SK-N-SH treated with all-trans-retinoic acid at 6 μM for 48 hours (cell line): Measurements from ENCODE around the gene WDTC1.
"Not testable (repeated sequence)": the region's sequence is repeated elsewhere in the genome, so short reads cannot be mapped to it uniquely, and the experiment has no call there.

ENCODE experiments used
- ATAC-seq: fragments of 200-7000 bp; cut with Tn5 transposase; 3 replicates; pipeline ENCODE4 v1.9.1; 2020; ENCODE audit warnings: mild to moderate bottlenecking, moderate library complexity
- ARNTL ChIP-seq: fragments of 450-650 bp; formaldehyde crosslinking; IDR thresholded peaks from 2 replicates; pipeline ENCODE4 v1.5.0; 2020; ENCODE audit warnings: low read depth, mild to moderate bottlenecking, moderate library complexity, borderline replicate concordance
- CSDC2 ChIP-seq: fragments of 250-450 bp; sonication (Bioruptor Pico); IDR thresholded peaks from 2 replicates; pipeline ENCODE4 v1.5.0; 2020; ENCODE audit warnings: mild to moderate bottlenecking, moderate library complexity
- ESRRG ChIP-seq: fragments of 250-450 bp; sonication (Bioruptor Pico); IDR thresholded peaks from 2 replicates; pipeline ENCODE4 v1.6.1; 2021; ENCODE audit warnings: mild to moderate bottlenecking
- ISL1 ChIP-seq: fragments of 250-450 bp; sonication (Bioruptor Pico); IDR thresholded peaks from 2 replicates; pipeline ENCODE4 v2.1.2; 2022; ENCODE audit warnings: mild to moderate bottlenecking, moderate library complexity
- OSR1 ChIP-seq: fragments of 250-450 bp; sonication (Bioruptor Pico); IDR thresholded peaks from 2 replicates; pipeline ENCODE4 v1.8.0; 2022; ENCODE audit warnings: moderate library complexity, mild to moderate bottlenecking, inconsistent platforms
- PPARA ChIP-seq: fragments of 250-450 bp; sonication (Bioruptor Pico); IDR thresholded peaks from 2 replicates; pipeline ENCODE4 v1.5.0; 2020; ENCODE audit warnings: mild to moderate bottlenecking, borderline replicate concordance
- RARB ChIP-seq: fragments of 250-450 bp; sonication (Bioruptor Pico); IDR thresholded peaks from 2 replicates; pipeline ENCODE4 v1.8.0; 2021; ENCODE audit warnings: mild to moderate bottlenecking, moderate library complexity
- TCF4 ChIP-seq: fragments of 250-450 bp; sonication (Bioruptor Pico); IDR thresholded peaks from 2 replicates; pipeline ENCODE4 v1.8.0; 2021; ENCODE audit warnings: mild to moderate bottlenecking, moderate library complexity, borderline replicate concordance
- TOX ChIP-seq: fragments of 250-450 bp; sonication (Bioruptor Pico); IDR thresholded peaks from 2 replicates; pipeline ENCODE4 v1.8.0; 2021; ENCODE audit warnings: mild to moderate bottlenecking, moderate library complexity, borderline replicate concordance
- ZFP30 ChIP-seq: fragments of 450-650 bp; formaldehyde crosslinking; IDR thresholded peaks from 2 replicates; pipeline ENCODE4 v1.5.0; 2022; ENCODE audit warnings: mild to moderate bottlenecking, moderate library complexity
- ZNF8 ChIP-seq: fragments of 450-650 bp; formaldehyde crosslinking; IDR thresholded peaks from 2 replicates; pipeline ENCODE4 v1.5.0; 2020; ENCODE audit warnings: mild to moderate bottlenecking, moderate library complexity
- TF ChIP-seq, protein P1 (sequence below): fragments of 250-450 bp; sonication (Bioruptor Pico); IDR thresholded peaks from 2 replicates; pipeline ENCODE4 v1.5.1; 2021; ENCODE audit warnings: mild to moderate bottlenecking, moderate library complexity
- TF ChIP-seq, protein P2 (sequence below): fragments of 250-450 bp; sonication (Bioruptor Pico); IDR thresholded peaks from 2 replicates; pipeline ENCODE4 v1.8.0; 2020; ENCODE audit warnings: mild to moderate bottlenecking, moderate library complexity, borderline replicate concordance
- TF ChIP-seq, protein P3 (sequence below): fragments of 250-450 bp; sonication (Bioruptor Pico); IDR thresholded peaks from 2 replicates; pipeline ENCODE4 v1.5.0; 2020; ENCODE audit warnings: mild to moderate bottlenecking, moderate library complexity
- TF ChIP-seq, protein P4 (sequence below): fragments of 250-450 bp; sonication (Bioruptor Pico); IDR thresholded peaks from 2 replicates; pipeline ENCODE4 v1.8.0; 2021; ENCODE audit warnings: low read depth, mild to moderate bottlenecking, moderate library complexity, borderline replicate concordance
- TF ChIP-seq, protein P5 (sequence below): fragments of 250-450 bp; sonication (Bioruptor Pico); IDR thresholded peaks from 2 replicates; pipeline ENCODE4 v1.5.1; 2020; ENCODE audit warnings: low read depth, mild to moderate bottlenecking, moderate library complexity

Gene WDTC1

DNA sequence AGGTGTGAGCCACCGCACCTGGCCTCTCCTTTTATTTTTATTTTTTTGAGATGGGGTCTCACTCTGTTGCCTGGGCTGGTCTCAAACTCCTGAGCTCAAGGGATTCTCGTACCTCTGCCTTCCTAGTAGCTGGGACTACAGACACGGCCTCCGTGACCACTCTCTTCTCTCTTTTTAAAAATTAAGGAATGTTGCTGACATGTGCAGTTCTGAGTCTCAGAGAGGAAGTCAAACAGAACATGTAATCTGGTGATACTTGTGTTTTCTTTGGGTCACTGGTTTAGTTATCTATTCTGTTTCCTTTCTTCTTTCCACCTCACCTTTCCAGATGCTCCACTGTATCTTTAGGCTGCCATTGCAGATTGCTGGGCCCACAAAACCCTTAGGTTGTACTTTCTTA lies 2.7 kb downstream of the WDTC1 start:
- TF ChIP-seq, protein P1, sequence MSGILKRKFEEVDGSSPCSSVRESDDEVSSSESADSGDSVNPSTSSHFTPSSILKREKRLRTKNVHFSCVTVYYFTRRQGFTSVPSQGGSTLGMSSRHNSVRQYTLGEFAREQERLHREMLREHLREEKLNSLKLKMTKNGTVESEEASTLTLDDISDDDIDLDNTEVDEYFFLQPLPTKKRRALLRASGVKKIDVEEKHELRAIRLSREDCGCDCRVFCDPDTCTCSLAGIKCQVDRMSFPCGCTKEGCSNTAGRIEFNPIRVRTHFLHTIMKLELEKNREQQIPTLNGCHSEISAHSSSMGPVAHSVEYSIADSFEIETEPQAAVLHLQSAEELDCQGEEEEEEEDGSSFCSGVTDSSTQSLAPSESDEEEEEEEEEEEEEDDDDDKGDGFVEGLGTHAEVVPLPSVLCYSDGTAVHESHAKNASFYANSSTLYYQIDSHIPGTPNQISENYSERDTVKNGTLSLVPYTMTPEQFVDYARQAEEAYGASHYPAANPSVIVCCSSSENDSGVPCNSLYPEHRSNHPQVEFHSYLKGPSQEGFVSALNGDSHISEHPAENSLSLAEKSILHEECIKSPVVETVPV (CRISPR knock-in tag) = no peak
- TF ChIP-seq RARB (no peak), TCF4 (no peak), ESRRG (CRISPR knock-in tag) (no peak), PPARA (CRISPR knock-in tag) (no peak)
- TF ChIP-seq, protein P2, sequence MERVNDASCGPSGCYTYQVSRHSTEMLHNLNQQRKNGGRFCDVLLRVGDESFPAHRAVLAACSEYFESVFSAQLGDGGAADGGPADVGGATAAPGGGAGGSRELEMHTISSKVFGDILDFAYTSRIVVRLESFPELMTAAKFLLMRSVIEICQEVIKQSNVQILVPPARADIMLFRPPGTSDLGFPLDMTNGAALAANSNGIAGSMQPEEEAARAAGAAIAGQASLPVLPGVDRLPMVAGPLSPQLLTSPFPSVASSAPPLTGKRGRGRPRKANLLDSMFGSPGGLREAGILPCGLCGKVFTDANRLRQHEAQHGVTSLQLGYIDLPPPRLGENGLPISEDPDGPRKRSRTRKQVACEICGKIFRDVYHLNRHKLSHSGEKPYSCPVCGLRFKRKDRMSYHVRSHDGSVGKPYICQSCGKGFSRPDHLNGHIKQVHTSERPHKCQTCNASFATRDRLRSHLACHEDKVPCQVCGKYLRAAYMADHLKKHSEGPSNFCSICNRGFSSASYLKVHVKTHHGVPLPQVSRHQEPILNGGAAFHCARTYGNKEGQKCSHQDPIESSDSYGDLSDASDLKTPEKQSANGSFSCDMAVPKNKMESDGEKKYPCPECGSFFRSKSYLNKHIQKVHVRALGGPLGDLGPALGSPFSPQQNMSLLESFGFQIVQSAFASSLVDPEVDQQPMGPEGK (CRISPR knock-in tag) = no peak
- ATAC-seq = no peak

DNA sequence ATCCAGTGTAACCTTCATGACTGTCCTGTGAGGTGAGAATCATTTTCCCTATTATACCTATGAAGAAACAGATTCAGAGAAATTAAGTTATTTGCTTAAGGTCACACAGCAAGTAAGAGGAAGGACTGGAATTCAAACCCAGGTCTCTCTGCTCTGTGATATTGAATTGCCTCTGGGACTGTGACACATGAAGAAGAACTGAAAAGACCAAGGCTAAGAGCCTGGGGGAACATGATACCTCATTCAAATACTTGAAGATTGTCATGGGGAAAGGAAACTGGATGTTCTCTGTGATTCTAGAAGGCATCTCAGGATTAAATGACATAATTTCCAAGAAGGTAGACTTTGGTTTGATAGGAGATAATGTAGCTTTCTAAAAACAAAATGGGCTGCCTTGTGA lies 3.6 kb downstream of the WDTC1 start:
- TF ChIP-seq TOX (CRISPR knock-in tag) = no peak
- TF ChIP-seq PPARA (CRISPR knock-in tag) = no peak
- no peak for TF ChIP-seq RARB
- TF ChIP-seq TCF4 = no peak
- no peak for TF ChIP-seq ZNF8 (CRISPR knock-in tag)
- TF ChIP-seq, protein P3, sequence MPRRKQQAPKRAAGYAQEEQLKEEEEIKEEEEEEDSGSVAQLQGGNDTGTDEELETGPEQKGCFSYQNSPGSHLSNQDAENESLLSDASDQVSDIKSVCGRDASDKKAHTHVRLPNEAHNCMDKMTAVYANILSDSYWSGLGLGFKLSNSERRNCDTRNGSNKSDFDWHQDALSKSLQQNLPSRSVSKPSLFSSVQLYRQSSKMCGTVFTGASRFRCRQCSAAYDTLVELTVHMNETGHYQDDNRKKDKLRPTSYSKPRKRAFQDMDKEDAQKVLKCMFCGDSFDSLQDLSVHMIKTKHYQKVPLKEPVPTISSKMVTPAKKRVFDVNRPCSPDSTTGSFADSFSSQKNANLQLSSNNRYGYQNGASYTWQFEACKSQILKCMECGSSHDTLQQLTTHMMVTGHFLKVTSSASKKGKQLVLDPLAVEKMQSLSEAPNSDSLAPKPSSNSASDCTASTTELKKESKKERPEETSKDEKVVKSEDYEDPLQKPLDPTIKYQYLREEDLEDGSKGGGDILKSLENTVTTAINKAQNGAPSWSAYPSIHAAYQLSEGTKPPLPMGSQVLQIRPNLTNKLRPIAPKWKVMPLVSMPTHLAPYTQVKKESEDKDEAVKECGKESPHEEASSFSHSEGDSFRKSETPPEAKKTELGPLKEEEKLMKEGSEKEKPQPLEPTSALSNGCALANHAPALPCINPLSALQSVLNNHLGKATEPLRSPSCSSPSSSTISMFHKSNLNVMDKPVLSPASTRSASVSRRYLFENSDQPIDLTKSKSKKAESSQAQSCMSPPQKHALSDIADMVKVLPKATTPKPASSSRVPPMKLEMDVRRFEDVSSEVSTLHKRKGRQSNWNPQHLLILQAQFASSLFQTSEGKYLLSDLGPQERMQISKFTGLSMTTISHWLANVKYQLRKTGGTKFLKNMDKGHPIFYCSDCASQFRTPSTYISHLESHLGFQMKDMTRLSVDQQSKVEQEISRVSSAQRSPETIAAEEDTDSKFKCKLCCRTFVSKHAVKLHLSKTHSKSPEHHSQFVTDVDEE (CRISPR knock-in tag) = no peak
- TF ChIP-seq ZFP30 (CRISPR knock-in tag) = no peak
- TF ChIP-seq, protein P2 (CRISPR knock-in tag) = no peak
- no peak for ATAC-seq

DNA sequence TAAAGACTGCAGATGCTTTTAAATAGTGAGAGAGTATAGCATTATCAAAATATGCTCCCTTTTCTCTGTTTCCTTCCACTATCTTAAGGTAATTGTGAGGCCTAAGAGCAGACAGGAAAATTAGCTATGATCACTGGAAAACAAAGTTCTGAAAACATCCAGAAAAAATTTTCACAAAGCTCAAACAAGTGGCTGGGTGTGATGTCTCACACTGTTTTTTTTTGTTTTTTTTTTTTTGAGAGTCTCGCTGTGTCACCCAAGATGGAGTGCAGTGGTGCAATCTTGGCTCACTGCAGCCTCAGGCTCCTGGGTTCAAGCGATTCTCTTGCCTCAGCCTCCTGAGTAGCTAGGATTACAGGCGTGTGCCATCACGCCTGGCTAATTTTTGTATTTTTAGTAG lies 7.2 kb downstream of the WDTC1 start:
- no peak for ATAC-seq
- TF ChIP-seq OSR1 (CRISPR knock-in tag) = no peak
- TF ChIP-seq, protein P4, sequence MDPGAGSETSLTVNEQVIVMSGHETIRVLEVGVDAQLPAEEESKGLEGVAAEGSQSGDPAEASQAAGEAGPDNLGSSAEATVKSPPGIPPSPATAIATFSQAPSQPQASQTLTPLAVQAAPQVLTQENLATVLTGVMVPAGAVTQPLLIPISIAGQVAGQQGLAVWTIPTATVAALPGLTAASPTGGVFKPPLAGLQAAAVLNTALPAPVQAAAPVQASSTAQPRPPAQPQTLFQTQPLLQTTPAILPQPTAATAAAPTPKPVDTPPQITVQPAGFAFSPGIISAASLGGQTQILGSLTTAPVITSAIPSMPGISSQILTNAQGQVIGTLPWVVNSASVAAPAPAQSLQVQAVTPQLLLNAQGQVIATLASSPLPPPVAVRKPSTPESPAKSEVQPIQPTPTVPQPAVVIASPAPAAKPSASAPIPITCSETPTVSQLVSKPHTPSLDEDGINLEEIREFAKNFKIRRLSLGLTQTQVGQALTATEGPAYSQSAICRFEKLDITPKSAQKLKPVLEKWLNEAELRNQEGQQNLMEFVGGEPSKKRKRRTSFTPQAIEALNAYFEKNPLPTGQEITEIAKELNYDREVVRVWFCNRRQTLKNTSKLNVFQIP (CRISPR knock-in tag) = no peak
- TF ChIP-seq ESRRG (CRISPR knock-in tag) = no peak
- no peak for TF ChIP-seq ARNTL (CRISPR knock-in tag)
- TF ChIP-seq, protein P5, sequence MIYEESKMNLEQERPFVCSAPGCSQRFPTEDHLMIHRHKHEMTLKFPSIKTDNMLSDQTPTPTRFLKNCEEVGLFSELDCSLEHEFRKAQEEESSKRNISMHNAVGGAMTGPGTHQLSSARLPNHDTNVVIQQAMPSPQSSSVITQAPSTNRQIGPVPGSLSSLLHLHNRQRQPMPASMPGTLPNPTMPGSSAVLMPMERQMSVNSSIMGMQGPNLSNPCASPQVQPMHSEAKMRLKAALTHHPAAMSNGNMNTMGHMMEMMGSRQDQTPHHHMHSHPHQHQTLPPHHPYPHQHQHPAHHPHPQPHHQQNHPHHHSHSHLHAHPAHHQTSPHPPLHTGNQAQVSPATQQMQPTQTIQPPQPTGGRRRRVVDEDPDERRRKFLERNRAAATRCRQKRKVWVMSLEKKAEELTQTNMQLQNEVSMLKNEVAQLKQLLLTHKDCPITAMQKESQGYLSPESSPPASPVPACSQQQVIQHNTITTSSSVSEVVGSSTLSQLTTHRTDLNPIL (CRISPR knock-in tag) = no peak
- TF ChIP-seq TOX (CRISPR knock-in tag) = no peak

DNA sequence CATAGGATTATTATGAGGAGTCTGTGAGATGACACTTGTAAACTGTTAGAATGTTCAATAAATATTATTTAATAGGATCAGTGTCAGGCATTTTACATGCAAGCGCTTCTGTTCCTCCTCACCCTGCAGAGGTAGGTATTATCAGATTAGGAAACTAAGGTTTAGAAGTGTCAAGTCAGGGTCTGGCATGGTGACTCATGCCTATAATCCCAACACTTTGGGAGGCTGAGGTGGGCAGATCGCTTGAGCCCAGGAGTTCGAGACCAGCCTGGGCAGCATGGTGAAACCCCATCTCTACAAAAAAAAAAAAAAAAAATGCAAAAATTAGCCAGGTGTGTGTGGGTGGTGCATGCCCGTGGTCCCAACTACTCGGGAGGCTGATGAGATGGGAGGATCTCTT lies 9.2 kb downstream of the WDTC1 start:
- not testable (repeated sequence) for ATAC-seq

DNA sequence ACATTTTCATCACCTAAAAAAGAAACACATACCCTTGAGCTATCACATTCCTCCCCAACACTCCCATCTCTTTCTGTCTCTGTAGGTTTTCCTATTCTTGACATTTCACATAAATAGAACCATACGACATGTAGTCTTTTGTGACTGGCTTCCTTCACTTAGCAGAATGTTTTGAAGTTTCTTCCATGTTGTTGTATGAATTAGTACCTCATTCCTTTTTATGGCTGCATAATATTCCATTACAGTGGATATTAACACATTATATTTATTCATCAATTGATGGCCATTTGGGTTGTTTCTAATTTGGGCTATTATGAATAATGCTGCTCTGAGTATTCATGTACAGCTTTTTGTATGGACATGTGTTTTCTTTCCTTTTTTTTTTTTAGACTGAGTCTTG lies 11.8 kb downstream of the WDTC1 start:
- no peak for ATAC-seq
- no peak for TF ChIP-seq CSDC2 (CRISPR knock-in tag)
- TF ChIP-seq, protein P5 (CRISPR knock-in tag) = no peak
- TF ChIP-seq, protein P4 (CRISPR knock-in tag) = no peak
- no peak for TF ChIP-seq ESRRG (CRISPR knock-in tag)
- no peak for TF ChIP-seq ZNF8 (CRISPR knock-in tag)
- TF ChIP-seq ISL1 (CRISPR knock-in tag) = no peak
- no peak for TF ChIP-seq TOX (CRISPR knock-in tag)
- TF ChIP-seq, protein P2 (CRISPR knock-in tag) = no peak
